Endodermal cell (in vitro differentiated cells): ENCODE results near the gene CNTN4. TPM values are rescaled to one million over a fixed set of nuclear protein-coding genes. Genes with fewer than 3 reads are reported as not detected.

Source experiments
- DNase-seq: peaks from one replicate; pipeline ENCODE4 v3.0.0-alpha.2; 2017
- H3K27ac ChIP-seq: 2 replicates; pipeline ENCODE4 v1.5.1; 2013; ENCODE audit warnings: mild to moderate bottlenecking, low read depth, low read length, moderate library complexity
- H3K27me3 ChIP-seq: 2 replicates; pipeline ENCODE4 v1.6.1; 2013; ENCODE audit warnings: mild to moderate bottlenecking, low read length, moderate library complexity; ENCODE audit not compliant: insufficient read depth, control insufficient read depth, poor library complexity, severe bottlenecking
- H3K36me3 ChIP-seq: 2 replicates; pipeline ENCODE4 v1.7.0; 2013; ENCODE audit warnings: mild to moderate bottlenecking, low read length, moderate library complexity; ENCODE audit not compliant: control insufficient read depth, insufficient read depth
- H3K4me1 ChIP-seq: one replicate; pipeline ENCODE4 v1.7.0; 2013; ENCODE audit warnings: low read length; ENCODE audit not compliant: control insufficient read depth, insufficient read depth
- H3K4me3 ChIP-seq: 2 replicates; pipeline ENCODE4 v1.5.1; 2013; ENCODE audit warnings: mild to moderate bottlenecking, low read length, moderate library complexity
- H3K9ac ChIP-seq: 2 replicates; pipeline ENCODE4 v1.6.1; 2013; ENCODE audit warnings: mild to moderate bottlenecking, low read length, moderate library complexity; ENCODE audit not compliant: poor library complexity, severe bottlenecking; ENCODE audit errors: extremely low read depth
- H3K9me3 ChIP-seq: 2 replicates; pipeline ENCODE4 v1.6.1; 2013; ENCODE audit warnings: mild to moderate bottlenecking, low read length, moderate library complexity; ENCODE audit not compliant: control insufficient read depth
- H3K27ac Mint-ChIP-seq: 2 replicates; pipeline ENCODE4 v1.8.0; 2020; ENCODE audit warnings: mixed read lengths
- H3K27me3 Mint-ChIP-seq: 2 replicates; pipeline ENCODE4 v1.8.0; 2021; ENCODE audit warnings: mild to moderate bottlenecking, mixed read lengths; ENCODE audit not compliant: insufficient read depth
- H3K36me3 Mint-ChIP-seq: 2 replicates; pipeline ENCODE4 v1.8.0; 2020; ENCODE audit warnings: low read depth, mixed read lengths
- H3K4me1 Mint-ChIP-seq: 2 replicates; pipeline ENCODE4 v1.8.0; 2020; ENCODE audit warnings: mixed read lengths
- H3K4me3 Mint-ChIP-seq: 2 replicates; pipeline ENCODE4 v1.8.0; 2020; ENCODE audit warnings: mild to moderate bottlenecking, moderate library complexity, mixed read lengths
- H3K9me3 Mint-ChIP-seq: 2 replicates; pipeline ENCODE4 v1.8.0; 2020; ENCODE audit warnings: mild to moderate bottlenecking, mixed read lengths
- WGBS, 2 experiments: methylation state at CpG; one replicate each; pipeline versions ENCODE4 v1.1.5 to v1.1.7; 2013; ENCODE audit warnings: missing lambda C conversion rate in 2 of 2, mixed read lengths in 1 of 2; ENCODE audit not compliant: insufficient coverage in 1 of 2, insufficient read length in 1 of 2; 5-methylcytosine and 5-hydroxymethylcytosine counted together
- total RNA-seq, 2 donors: library from RNA; stranded (reverse); fragmentation: NEBNext Ultra II Directional in 1 of 2; extraction: Animal tissue kit (Norgen Biotek cat#: 25700) in 1 of 2; gene quantifications; 2 replicates in 1 of 2; 3 replicates in 1 of 2; pipeline ENCODE4 v1.2.1, GENCODE V29; 2021
- TF ChIP-seq, protein P1 (sequence below): fragments of 200-600 bp; sonication (generic); conservative IDR thresholded peaks from 2 replicates; pipeline ENCODE4 v1.5.0; 2021; ENCODE audit warnings: antibody characterized with exemption, mild to moderate bottlenecking

CNTN4 gene
- total RNA-seq, 2 donors from 2014 or later = 10.8 to 11.1 TPM

DNA sequence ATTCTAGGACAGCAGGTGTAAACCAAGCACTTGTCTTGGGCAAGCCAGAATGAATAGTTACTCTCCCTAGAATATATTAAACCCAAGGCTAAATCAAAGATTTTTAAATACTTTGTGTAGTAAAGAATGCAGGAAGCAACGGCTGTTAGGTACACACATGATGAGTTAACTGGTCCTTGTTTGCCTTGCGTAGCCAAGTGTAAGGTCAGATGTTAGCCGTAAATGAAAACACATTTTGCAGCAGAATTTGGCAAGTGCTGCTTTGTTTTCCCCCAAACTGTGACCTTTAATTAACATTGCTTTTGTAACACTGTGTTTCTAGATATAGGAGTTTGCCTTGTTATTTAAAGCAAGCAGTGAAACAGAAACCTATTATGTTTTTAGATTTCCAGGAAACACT, 642.9 kb downstream of the CNTN4 start:
- TF ChIP-seq, protein P1, sequence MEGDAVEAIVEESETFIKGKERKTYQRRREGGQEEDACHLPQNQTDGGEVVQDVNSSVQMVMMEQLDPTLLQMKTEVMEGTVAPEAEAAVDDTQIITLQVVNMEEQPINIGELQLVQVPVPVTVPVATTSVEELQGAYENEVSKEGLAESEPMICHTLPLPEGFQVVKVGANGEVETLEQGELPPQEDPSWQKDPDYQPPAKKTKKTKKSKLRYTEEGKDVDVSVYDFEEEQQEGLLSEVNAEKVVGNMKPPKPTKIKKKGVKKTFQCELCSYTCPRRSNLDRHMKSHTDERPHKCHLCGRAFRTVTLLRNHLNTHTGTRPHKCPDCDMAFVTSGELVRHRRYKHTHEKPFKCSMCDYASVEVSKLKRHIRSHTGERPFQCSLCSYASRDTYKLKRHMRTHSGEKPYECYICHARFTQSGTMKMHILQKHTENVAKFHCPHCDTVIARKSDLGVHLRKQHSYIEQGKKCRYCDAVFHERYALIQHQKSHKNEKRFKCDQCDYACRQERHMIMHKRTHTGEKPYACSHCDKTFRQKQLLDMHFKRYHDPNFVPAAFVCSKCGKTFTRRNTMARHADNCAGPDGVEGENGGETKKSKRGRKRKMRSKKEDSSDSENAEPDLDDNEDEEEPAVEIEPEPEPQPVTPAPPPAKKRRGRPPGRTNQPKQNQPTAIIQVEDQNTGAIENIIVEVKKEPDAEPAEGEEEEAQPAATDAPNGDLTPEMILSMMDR = no peak
- Mint-ChIP-seq H3K9me3 (no peaks in the 10 kb centered on the region), H3K4me1 (no peaks in the 10 kb centered on the region), H3K4me3 (no peak overlapping the region), H3K27ac (no peak overlapping the region), H3K27me3 (no peaks in the 10 kb centered on the region), H3K36me3 (no peaks in the 10 kb centered on the region)
- Histone ChIP-seq H3K4me3 (no peak overlapping the region), H3K27me3 (no peaks in the 10 kb centered on the region), H3K9ac (no peak overlapping the region), H3K4me1 (no peaks in the 10 kb centered on the region), H3K9me3 (no peaks in the 10 kb centered on the region), H3K36me3 (no peaks in the 10 kb centered on the region), H3K27ac (peak overlapping the region; percentile 84)
- 75 to 90% methylated on average over 3 of the region's 3 CpGs for WGBS, 2 experiments
- no peak for DNase-seq

DNA sequence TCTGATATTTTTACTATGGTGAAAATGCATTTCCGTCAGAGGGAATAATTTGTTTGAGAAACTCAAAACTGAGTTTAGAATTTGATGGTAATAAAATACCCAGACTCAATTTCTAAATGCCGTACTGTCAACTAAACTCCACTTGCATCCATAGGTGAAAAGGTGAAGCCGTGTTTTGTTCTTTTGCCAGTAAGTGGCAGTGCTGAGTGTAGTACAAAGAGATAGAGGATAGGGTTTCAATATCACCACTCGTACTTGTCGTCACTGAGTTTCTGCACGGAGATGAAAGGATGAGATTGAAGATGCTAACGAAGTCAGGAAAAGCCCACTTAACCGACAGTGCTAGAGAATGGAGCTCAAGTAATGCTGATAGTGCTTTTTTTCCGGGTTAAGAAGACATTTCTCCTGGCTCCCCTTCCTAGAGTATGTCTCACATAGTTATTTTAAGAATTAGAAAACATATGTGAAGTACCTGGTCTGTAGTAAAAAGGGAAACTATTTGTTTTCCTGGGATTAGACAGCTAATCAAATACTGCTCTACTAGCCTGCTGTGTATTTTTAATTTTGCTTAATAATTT, 666.4 kb downstream of the CNTN4 start:
- Histone ChIP-seq H3K4me1 (no peaks in the 10 kb centered on the region), H3K27ac (no peak overlapping the region), H3K27me3 (peaks cover 40% of the 10 kb centered on the region), H3K36me3 (no peaks in the 10 kb centered on the region), H3K4me3 (no peak overlapping the region), H3K9me3 (no peaks in the 10 kb centered on the region), H3K9ac (no peak overlapping the region)
- H3K4me3 Mint-ChIP-seq = no peak overlapping the region
- WGBS, 2 experiments = 21 to 24% methylated on average over 5 to 9 of the region's 9 CpGs
- H3K36me3 Mint-ChIP-seq = no peaks in the 10 kb centered on the region
- TF ChIP-seq, protein P1 = peak; percentile 70
- H3K27ac Mint-ChIP-seq = no peak overlapping the region
- H3K4me1 Mint-ChIP-seq = peaks cover 2% of the 10 kb centered on the region
- H3K27me3 Mint-ChIP-seq = peaks cover 29% of the 10 kb centered on the region
- no peaks in the 10 kb centered on the region for H3K9me3 Mint-ChIP-seq
- DNase-seq = peak; percentile 63

DNA sequence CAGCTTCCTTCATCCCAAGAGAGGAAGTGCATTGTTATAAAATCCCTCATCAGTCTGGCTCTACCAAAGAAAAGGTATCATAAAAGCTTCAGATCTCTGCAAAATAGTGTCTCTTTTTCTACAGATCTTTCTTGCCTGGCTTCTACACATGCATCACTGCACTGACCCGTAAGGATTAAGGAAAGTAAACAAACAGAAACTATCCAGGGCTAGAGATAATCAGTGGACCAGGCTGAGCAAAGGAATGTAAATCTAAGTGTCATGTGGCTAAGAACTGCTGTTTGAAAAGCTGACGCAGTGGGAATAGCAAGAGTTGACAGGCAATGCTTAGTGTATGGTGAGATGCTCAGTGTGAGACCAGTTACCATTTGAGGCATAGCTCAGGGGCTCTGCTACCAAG, 671.8 kb downstream of the CNTN4 start:
- Mint-ChIP-seq H3K27me3 (peaks cover 79% of the 10 kb centered on the region), H3K4me3 (no peak overlapping the region), H3K36me3 (no peaks in the 10 kb centered on the region), H3K27ac (no peak overlapping the region), H3K9me3 (no peaks in the 10 kb centered on the region), H3K4me1 (peaks cover 12% of the 10 kb centered on the region)
- no peak overlapping the region for H3K9ac ChIP-seq
- peak overlapping the region; percentile 10 for H3K27ac ChIP-seq
- WGBS, 2 experiments = 25 to 52% methylated on average over 1 to 2 of the region's 2 CpGs
- peaks cover 86% of the 10 kb centered on the region for H3K27me3 ChIP-seq
- no peak overlapping the region for H3K4me3 ChIP-seq
- H3K9me3 ChIP-seq = no peaks in the 10 kb centered on the region
- DNase-seq = peak; percentile 47
- H3K36me3 ChIP-seq = no peaks in the 10 kb centered on the region
- TF ChIP-seq, protein P1 = no peak
- H3K4me1 ChIP-seq = peaks cover 3% of the 10 kb centered on the region
